A673 (cell line): ENCODE measurements around the gene CEP83.

Experiments used
- EZH2 ChIP-seq: fragments of 200-600 bp; sonication (generic); IDR thresholded peaks from 2 replicates; pipeline ENCODE4 v1.6.1; 2017; ENCODE audit warnings: borderline replicate concordance, low read depth, mild to moderate bottlenecking, mixed read lengths, antibody characterized with exemption, low read length; ENCODE audit not compliant: poor library complexity, severe bottlenecking
- TF ChIP-seq, protein P1 (sequence below): fragments of 300-800, 200-600 bp; sonication (generic); conservative IDR thresholded peaks from 2 replicates; pipeline ENCODE4 v1.5.1; 2017; ENCODE audit warnings: low read depth, mild to moderate bottlenecking, antibody characterized with exemption, low read length, moderate library complexity, mixed read lengths

DNA sequence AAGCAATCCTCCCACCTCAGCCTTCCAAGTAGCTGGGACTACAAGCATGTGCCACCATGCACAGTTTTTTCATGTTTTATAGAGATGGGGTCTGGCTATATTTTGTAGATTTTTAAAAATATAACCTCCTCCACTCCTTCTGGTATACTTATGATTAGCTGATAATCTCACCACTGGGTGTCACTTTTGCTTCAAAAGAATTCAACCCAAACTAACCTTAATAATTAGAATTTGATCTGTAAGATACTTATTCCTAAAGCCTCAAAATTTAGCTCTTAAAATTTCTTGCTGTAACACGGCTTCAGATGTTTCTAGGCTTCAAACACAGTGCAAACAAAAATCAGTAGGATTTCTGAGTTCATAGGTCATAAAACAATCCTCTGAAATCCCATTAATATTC, 130.3 kb downstream of the CEP83 start:
- TF ChIP-seq, protein P1, sequence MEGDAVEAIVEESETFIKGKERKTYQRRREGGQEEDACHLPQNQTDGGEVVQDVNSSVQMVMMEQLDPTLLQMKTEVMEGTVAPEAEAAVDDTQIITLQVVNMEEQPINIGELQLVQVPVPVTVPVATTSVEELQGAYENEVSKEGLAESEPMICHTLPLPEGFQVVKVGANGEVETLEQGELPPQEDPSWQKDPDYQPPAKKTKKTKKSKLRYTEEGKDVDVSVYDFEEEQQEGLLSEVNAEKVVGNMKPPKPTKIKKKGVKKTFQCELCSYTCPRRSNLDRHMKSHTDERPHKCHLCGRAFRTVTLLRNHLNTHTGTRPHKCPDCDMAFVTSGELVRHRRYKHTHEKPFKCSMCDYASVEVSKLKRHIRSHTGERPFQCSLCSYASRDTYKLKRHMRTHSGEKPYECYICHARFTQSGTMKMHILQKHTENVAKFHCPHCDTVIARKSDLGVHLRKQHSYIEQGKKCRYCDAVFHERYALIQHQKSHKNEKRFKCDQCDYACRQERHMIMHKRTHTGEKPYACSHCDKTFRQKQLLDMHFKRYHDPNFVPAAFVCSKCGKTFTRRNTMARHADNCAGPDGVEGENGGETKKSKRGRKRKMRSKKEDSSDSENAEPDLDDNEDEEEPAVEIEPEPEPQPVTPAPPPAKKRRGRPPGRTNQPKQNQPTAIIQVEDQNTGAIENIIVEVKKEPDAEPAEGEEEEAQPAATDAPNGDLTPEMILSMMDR = peak; percentile 33; the same call in 1 of the 2 replicates
- no peak for TF ChIP-seq EZH2
